Measurements from ENCODE around the gene HMG20B.

- TF ChIP-seq CTCF (IDR thresholded peaks at IDR 0.05) (no peak), POLR2A (IDR thresholded peaks at IDR 0.05) (no peak)
Measured at GRCh38 chr19:3606690-3607289, 34.0 kb downstream of the HMG20B start, which contains the start of gene TBXA2R.
